ENCODE data around the gene RELN. TPM values are rescaled to one million over a fixed set of nuclear protein-coding genes. Genes with fewer than 3 reads are reported as not detected.

Gene RELN
- total and polyA plus RNA-seq, 9 of the 15 experiments (the other 6 are each of a cell fraction or from before 2014, with no cell fraction given): 12.9 to 43.2 (median 18.1) TPM

DNA sequence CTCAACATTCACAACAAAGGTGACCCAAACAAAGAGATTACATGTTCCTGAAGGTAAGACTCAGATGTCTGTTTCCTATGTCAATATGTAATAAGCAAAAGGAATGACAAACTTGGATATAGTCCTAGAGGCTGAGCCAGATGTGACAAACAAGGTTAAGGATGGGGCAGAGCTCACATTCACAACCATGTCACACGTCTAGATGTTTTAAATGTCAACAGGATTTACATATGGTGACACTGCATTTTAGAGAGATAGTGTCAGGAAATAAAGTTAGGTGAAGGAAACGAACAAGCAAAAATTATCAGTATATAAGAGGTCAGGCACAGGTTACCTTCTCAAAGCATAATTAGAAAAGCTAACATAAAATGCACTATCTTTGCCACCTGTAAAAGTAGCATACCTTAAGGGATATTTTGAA lies 8.4 kb downstream of the RELN start:
- FAIRE-seq (peak; percentile 46), DNase-seq (ENCODE audit: extremely low read depth in 1 of 4, low spot score in 3 of 4) (peak in 2 of 4 experiments; percentile 45 to 48), ATAC-seq (peak; percentile 77)
- in situ Hi-C loops (cut with MboI) (no loop called here), intact Hi-C loops (cut with micrococcal nuclease) (loop anchor here (10.0 kb wide), 1 partner anchor 406 kb away; no protein-coding TSS in a partner anchor)
- peak overlapping the region; percentile 40 for H3K27ac ChIP-seq (ENCODE audit: extremely low read depth, low read depth, low read length)
- H3K79me2 ChIP-seq (ENCODE audit: control insufficient read depth, insufficient read depth, low read length): peaks cover 26% of the 10 kb centered on the region
- CTCF ChIA-PET (ENCODE audit: low intra/inter-chr PET ratio): no interaction called here
- BruUV-seq (replicated peaks): no TSS peak
- H3K4me3 ChIP-seq: no peak overlapping the region
- H3K9ac ChIP-seq (ENCODE audit: insufficient read depth in 1 of 2, low read depth in 2 of 2, low read length in 2 of 2): 0 out of 4 replicates have a peak overlapping the region, but pooled peaks of 1 of the 2 experiments have one; percentile 0
- H3K36me3 ChIP-seq (ENCODE audit: control insufficient read depth, insufficient read depth, low read length): no peaks in the 10 kb centered on the region
- peak overlapping the region; percentile 53 for H2AFZ ChIP-seq (ENCODE audit: low read depth, low read length)
- no peaks in the 10 kb centered on the region for H3K9me1 ChIP-seq (ENCODE audit: control insufficient read depth, insufficient read depth, low read length)
- peaks cover 8 to 14% of the 10 kb centered on the region in 2 experiments; a peak in 4 of 5 replicates for H3K4me1 ChIP-seq (replicated peaks in 1 of 2; ENCODE audit: control insufficient read depth in 2 of 2, insufficient read depth in 2 of 2, low read length in 2 of 2)
- no peaks in the 10 kb centered on the region for H4K20me1 ChIP-seq (replicated peaks; ENCODE audit: control insufficient read depth, insufficient read depth, low read length)
- POLR2A ChIA-PET: interaction anchor here (0.7 to 1.9 kb wide), 5 partner anchors 9 to 26 kb away, joined by 3 to 6 read pairs (median 3); no protein-coding TSS in a partner anchor
- 2% methylated on average over 2 of the region's 2 CpGs for WGBS (ENCODE audit: insufficient coverage, low coverage, missing lambda C conversion rate)
- H3K27me3 ChIP-seq (ENCODE audit: control insufficient read depth in 2 of 2, insufficient read depth in 2 of 2, low read length in 2 of 2): no peaks in the 10 kb centered on the region
- no peaks in the 10 kb centered on the region for H3K9me3 ChIP-seq (replicated peaks; ENCODE audit: control insufficient read depth, insufficient read depth, low read depth, low read length)
- peak overlapping the region; percentile 47 for H3K4me2 ChIP-seq (ENCODE audit: insufficient read depth, low read length)
- TF ChIP-seq ZBTB26 (CRISPR knock-in tag; IDR thresholded peaks at IDR 0.05): no peak
- peak; percentile 40; the same call in 1 of the 2 replicates for TF ChIP-seq CTBP1 (IDR thresholded peaks at IDR 0.05; ENCODE audit: borderline replicate concordance)
- TF ChIP-seq ZNF316 (IDR thresholded peaks at IDR 0.05): peak; percentile 97
- TF ChIP-seq, protein P1, sequence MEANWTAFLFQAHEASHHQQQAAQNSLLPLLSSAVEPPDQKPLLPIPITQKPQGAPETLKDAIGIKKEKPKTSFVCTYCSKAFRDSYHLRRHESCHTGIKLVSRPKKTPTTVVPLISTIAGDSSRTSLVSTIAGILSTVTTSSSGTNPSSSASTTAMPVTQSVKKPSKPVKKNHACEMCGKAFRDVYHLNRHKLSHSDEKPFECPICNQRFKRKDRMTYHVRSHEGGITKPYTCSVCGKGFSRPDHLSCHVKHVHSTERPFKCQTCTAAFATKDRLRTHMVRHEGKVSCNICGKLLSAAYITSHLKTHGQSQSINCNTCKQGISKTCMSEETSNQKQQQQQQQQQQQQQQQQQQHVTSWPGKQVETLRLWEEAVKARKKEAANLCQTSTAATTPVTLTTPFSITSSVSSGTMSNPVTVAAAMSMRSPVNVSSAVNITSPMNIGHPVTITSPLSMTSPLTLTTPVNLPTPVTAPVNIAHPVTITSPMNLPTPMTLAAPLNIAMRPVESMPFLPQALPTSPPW (CRISPR knock-in tag; IDR thresholded peaks at IDR 0.05): no peak
- peak in 1 of 2 experiments; percentile 72; a peak in 1 of 4 replicates for TF ChIP-seq FOXA3 (CRISPR knock-in tag; conservative IDR thresholded peaks at IDR 0.05 in 1 of 2, IDR thresholded peaks at IDR 0.05 in 1 of 2)
- peak; percentile 71 for TF ChIP-seq ZBTB40 (IDR thresholded peaks at IDR 0.05)
- no peak for TF ChIP-seq ZBTB40 (CRISPR knock-in tag; IDR thresholded peaks at IDR 0.05)
- TF ChIP-seq SMARCE1 (IDR thresholded peaks at IDR 0.05): peak; percentile 35; the same call in 1 of the 2 replicates
- TF ChIP-seq MAFG (tag; conservative IDR thresholded peaks at IDR 0.05): peak; percentile 85
